GM19023 (cell line): Measurements from ENCODE around the gene SLC1A2.

Experiments
- ATAC-seq: cut with Tn5 transposase; IDR thresholded peaks from one replicate; pipeline ENCODE4 v1.9.1; 2021; ENCODE audit warnings: mild to moderate bottlenecking, moderate library complexity; ENCODE audit not compliant: unreplicated experiment

Gene SLC1A2

GRCh38 chr11:35305670-35306382 is 113.5 kb downstream of the SLC1A2 start:
- no peak for ATAC-seq

- no peak for ATAC-seq
Observed at GRCh38 chr11:35304900-35305460, 114.4 kb downstream of the SLC1A2 start.

DNA sequence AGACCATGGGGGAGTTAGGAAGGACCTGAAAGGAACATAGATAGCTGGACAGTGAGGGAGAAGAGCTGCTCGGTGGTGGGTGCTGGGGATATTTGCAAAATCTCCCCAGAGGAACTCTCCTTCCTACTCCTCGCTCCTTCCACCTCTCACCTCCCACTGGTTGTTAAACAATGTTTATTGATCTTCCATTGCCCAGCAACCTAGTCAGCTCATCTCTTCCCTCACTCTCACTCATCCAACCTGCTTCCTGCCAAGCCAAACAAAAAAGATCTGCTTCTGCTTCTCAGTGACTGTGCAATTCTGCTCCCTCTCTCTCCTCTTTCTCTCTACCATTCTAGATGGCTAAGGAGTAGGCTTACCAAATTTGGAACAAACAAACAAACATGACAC is 115.0 kb downstream of the SLC1A2 start:
- ATAC-seq: no peak

GRCh38 chr11:35303596-35304385 is 115.6 kb downstream of the SLC1A2 start:
- no peak for ATAC-seq

DNA sequence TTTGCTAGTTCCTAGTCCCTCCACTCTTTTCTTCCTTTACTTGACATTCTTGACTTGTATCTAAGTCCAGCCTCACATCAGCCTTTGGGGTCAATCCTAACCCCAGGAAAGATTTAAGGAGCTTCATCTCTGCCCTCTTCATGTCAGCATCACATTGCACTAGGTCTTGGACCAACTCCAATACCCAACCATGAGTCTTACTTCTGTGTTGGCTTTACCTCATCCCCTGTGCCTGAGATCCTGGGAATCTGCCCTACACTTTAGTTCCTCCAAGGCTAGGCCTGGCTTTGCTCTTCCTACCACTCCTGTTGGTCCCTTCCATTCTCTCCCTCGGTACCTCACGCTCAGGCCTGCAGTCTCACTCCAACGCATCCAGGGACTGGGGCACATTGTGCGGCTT is 117.0 kb downstream of the SLC1A2 start:
- no peak for ATAC-seq

- ATAC-seq: no peak
Observed at GRCh38 chr11:35298369-35298768, 121.0 kb downstream of the SLC1A2 start.

DNA sequence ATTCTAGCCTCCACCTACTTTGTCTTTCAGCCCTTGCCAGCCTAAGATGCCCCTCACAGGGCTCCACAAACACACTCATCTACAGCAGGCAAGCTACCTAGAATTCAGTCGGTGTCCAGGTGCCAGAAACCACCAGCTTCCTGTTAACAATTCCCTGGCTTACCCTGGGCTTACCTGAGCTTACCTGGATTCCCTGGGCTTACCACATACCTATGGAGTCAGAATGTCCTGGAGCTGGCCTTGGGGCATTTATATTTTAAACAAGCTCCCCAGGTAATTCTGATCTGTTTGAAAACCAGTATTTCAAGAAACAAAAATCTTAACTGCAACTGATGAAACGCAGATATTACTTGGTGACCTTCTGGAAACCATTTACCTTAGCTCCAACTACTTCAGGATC is 123.6 kb downstream of the SLC1A2 start:
- ATAC-seq: no peak

DNA sequence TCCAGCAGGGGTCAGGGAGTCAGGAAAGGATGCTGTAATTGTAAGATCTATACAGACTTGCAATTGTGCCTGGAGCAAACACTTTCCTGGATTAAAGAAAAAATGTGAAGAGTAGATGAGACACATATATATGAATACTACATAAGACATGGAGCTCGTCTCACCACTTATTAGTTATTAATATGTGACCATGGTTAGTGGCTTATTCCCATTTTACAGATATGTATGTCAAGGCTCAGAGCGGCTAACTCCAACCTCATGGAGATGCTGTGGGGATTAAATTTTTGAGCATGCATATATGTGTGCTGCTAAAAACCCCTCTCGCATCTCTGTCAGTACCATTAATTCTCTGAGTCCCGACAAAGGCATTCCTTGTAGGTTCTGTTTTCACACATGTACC is 125.7 kb downstream of the SLC1A2 start:
- no peak for ATAC-seq

DNA sequence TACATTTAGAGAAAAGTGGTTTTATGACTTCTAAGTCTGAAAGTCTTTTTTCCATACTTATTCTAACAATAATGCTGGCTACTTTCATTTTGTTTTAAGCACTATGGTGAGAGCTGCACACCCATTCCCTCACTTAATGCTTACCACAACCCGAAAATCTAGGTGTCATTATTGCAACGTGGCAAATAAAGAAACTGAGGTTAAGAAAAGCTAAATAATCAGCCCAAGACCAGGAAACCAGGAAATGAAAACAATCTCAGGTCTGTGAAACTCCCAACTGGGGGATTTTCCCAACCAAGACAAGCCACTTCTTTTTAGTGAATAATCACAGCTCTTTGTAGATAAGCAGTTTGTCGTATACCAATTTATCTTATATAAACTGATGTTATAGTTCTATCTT is 126.3 kb downstream of the SLC1A2 start:
- no peak for ATAC-seq

DNA sequence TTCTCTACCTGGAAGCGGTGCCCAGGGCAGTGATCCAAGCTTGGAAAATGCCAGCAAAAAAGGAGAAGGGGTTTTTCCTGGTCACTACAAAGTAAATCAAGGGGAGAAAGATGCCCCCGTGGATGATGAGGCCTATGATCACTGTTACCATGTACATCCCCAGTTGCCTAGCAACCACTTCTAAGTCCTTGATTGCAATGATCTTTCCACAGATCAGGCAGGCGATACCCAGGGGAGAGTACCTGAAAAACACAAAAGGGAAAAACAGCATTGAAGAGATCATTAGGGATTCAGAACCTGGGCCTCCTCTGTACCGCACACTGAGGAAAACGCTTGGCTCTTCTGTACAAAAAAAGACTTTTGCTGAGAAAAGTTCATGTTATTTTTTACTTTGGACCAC is 127.1 kb downstream of the SLC1A2 start:
- ATAC-seq: no peak

GRCh38 chr11:35290876-35291275 is 128.5 kb downstream of the SLC1A2 start:
- no peak for ATAC-seq

DNA sequence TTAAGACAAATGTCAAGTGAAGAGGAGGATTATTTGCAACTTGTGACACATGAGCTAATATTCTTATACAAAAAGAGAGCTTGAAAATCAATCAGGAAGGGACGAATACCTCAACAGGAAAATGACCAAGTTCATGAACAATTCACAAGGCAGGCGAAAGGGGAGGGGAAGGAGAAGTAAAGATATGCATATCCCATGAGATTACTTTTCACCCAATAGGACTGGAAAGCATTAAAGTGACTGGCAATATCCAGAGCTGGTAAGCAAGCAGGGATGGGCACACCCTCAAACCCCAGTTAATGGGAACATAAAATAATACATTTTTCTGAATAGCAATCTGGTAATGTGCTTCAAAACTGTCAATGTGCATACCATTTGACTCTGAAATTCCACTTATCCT is 129.5 kb downstream of the SLC1A2 start:
- no peak for ATAC-seq

DNA sequence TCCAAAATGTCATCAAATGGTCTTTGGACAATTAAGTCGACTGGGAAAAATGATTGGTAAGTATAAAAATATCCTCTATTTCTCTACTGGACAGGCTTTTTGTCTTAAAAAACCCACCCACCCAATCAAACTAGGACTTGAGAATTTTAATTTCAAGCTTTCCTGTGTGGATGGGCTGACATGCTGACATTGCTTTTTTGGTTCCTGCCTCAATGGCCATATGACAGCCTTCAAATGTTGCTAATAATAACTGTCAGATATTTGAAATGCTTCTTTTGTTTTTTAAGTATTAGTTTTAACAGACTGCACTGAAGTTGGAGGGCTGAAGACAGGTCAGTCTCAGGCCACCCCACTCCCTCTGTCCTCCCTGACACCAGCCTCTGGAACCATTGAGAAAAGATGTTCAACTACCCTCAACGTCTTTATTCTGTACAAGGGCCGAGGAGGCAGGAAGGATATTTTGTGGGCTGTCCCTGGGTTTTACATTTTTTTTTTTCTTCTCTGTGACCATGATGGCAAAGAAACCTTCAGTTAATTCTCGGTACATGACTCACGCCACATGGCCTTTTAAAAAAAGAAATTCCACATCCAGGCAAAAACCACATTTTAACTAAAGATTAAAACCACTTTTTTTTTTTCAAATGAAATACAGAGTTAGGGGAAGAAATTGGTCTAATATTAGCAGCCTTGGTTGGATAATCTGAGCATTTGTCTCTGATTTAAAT is 130.4 kb downstream of the SLC1A2 start:
- ATAC-seq: no peak

- no peak for ATAC-seq
Observed at GRCh38 chr11:35288309-35288708, 131.0 kb downstream of the SLC1A2 start.

- no peak for ATAC-seq
Observed at GRCh38 chr11:35287344-35287890, 131.9 kb downstream of the SLC1A2 start.

- ATAC-seq: no peak
Observed at GRCh38 chr11:35286126-35286525, 133.2 kb downstream of the SLC1A2 start.

DNA sequence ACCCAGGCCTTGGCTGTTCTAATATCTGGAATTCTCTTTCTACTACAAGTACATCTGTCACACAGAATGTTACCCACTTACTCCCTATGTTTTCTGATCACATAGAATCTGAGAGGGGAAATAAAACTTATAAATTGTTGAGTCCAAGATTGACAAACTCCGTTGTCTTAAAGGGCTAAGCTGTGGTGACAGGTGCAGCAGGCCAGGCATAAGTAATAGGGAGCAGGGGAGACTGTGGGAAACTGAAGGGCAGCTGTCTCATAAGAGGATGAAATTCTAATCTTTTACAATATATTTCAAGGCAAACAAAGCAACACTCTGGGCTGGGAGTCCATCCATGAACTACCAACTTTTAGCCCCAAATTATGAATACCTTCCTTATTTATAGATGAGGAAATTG is 133.9 kb downstream of the SLC1A2 start:
- no peak for ATAC-seq

- no peak for ATAC-seq
Observed at GRCh38 chr11:35282221-35282882, 137.0 kb downstream of the SLC1A2 start.

GRCh38 chr11:35281169-35281688 is 138.1 kb downstream of the SLC1A2 start:
- ATAC-seq: no peak

GRCh38 chr11:35280727-35281126 is 138.6 kb downstream of the SLC1A2 start:
- no peak for ATAC-seq
